ENCODE results near the gene AUTS2. TPM values are rescaled to one million over a fixed set of nuclear protein-coding genes. Genes with fewer than 3 reads are reported as not detected.

Gene AUTS2
- total RNA-seq, 1 experiment from 2014 or later, result 42.1 TPM

GRCh38 chr7:70752794-70753241, 1154.5 kb downstream of the AUTS2 start:
- TF ChIP-seq CTCF (conservative IDR thresholded peaks at IDR 0.05; ENCODE audit: low read depth, low read length), result no peak
- TF ChIP-seq EZH2 (IDR thresholded peaks at IDR 0.05; ENCODE audit: borderline replicate concordance, low read depth, low read length, poor library complexity, severe bottlenecking), result no peak
- no peaks in the 10 kb centered on the region for H3K9me3 ChIP-seq (ENCODE audit: low read depth, low read length, poor library complexity, severe bottlenecking)
- intact Hi-C loops (cut with micrococcal nuclease; ENCODE audit: unreplicated experiment), result no loop called here
- H3K27me3 ChIP-seq (replicated peaks; ENCODE audit: insufficient read depth, low read depth, low read length, poor library complexity), result no peaks in the 10 kb centered on the region
- DNase-seq (ENCODE audit: low spot score), result no peak
- no TSS peak for BruUV-seq (replicated peaks)
- no peaks in the 10 kb centered on the region for H3K4me1 ChIP-seq (ENCODE audit: insufficient read depth, low read length, poor library complexity, severe bottlenecking)
- no peaks in the 10 kb centered on the region for H3K36me3 ChIP-seq (ENCODE audit: insufficient read depth, low read length, poor library complexity, severe bottlenecking)
- ChIA-PET POLR2A (ENCODE audit: low non-redundant PET) (no interaction called here), CTCF (no interaction called here)
- no peak overlapping the region for H3K4me3 ChIP-seq (ENCODE audit: low read depth, low read length, poor library complexity, severe bottlenecking)
- no peak overlapping the region for H3K27ac ChIP-seq (ENCODE audit: low read depth, low read length, poor library complexity, severe bottlenecking)

DNA sequence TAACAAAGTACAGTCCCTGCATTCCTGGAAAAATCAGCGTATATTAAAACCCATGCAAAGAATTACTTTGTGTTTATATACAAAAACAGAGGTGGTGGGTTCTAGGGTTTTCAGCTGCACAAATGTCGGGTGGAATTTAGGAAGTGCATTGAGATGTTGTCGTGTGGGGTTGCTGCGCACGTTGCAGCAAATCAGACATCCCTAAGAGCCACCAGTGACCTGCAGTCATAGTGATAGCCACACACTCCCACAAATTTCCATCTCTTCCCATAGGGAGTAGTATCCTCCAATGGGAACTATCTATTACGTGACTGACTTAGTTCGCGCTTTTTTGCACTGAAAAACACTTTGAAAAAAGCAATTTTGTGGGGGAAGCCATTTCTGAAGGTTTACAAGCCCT, 1158.5 kb downstream of the AUTS2 start:
- TF ChIP-seq EZH2 (IDR thresholded peaks at IDR 0.05; ENCODE audit: borderline replicate concordance, low read depth, low read length, poor library complexity, severe bottlenecking) (no peak), CTCF (conservative IDR thresholded peaks at IDR 0.05; ENCODE audit: low read depth, low read length) (no peak)

GRCh38 chr7:70758646-70759045, 1160.4 kb downstream of the AUTS2 start:
- CTCF ChIA-PET, result interaction anchor here (0.6 kb wide), 1 partner anchor 670 kb away, joined by 6 read pairs; no protein-coding TSS in a partner anchor
- H3K4me3 ChIP-seq (ENCODE audit: low read depth, low read length, poor library complexity, severe bottlenecking), result no peak overlapping the region
- no peak for TF ChIP-seq EZH2 (IDR thresholded peaks at IDR 0.05; ENCODE audit: borderline replicate concordance, low read depth, low read length, poor library complexity, severe bottlenecking)
- no peaks in the 10 kb centered on the region for H3K27me3 ChIP-seq (replicated peaks; ENCODE audit: insufficient read depth, low read depth, low read length, poor library complexity)
- no peaks in the 10 kb centered on the region for H3K4me1 ChIP-seq (ENCODE audit: insufficient read depth, low read length, poor library complexity, severe bottlenecking)
- POLR2A ChIA-PET (ENCODE audit: low non-redundant PET), result no interaction called here
- no peaks in the 10 kb centered on the region for H3K9me3 ChIP-seq (ENCODE audit: low read depth, low read length, poor library complexity, severe bottlenecking)
- H3K36me3 ChIP-seq (ENCODE audit: insufficient read depth, low read length, poor library complexity, severe bottlenecking), result no peaks in the 10 kb centered on the region
- peak; percentile 10 for DNase-seq (ENCODE audit: low spot score)
- no peak overlapping the region for H3K27ac ChIP-seq (ENCODE audit: low read depth, low read length, poor library complexity, severe bottlenecking)
- intact Hi-C loops (cut with micrococcal nuclease; ENCODE audit: unreplicated experiment), result no loop called here
- no TSS peak for BruUV-seq (replicated peaks)

More for the DNA sequence above, 1158.5 kb downstream of the AUTS2 start:
- H3K36me3 ChIP-seq (ENCODE audit: insufficient read depth, low read length, poor library complexity, severe bottlenecking), result no peaks in the 10 kb centered on the region
- no TSS peak for BruUV-seq (replicated peaks)
- CTCF ChIA-PET, result no interaction called here
- H3K4me3 ChIP-seq (ENCODE audit: low read depth, low read length, poor library complexity, severe bottlenecking), result no peak overlapping the region
- no peak for DNase-seq (ENCODE audit: low spot score)
- intact Hi-C loops (cut with micrococcal nuclease; ENCODE audit: unreplicated experiment), result no loop called here
- POLR2A ChIA-PET (ENCODE audit: low non-redundant PET), result no interaction called here
- H3K4me1 ChIP-seq (ENCODE audit: insufficient read depth, low read length, poor library complexity, severe bottlenecking), result no peaks in the 10 kb centered on the region
- H3K9me3 ChIP-seq (ENCODE audit: low read depth, low read length, poor library complexity, severe bottlenecking), result no peaks in the 10 kb centered on the region
- no peaks in the 10 kb centered on the region for H3K27me3 ChIP-seq (replicated peaks; ENCODE audit: insufficient read depth, low read depth, low read length, poor library complexity)
- H3K27ac ChIP-seq (ENCODE audit: low read depth, low read length, poor library complexity, severe bottlenecking), result no peak overlapping the region

- no peak overlapping the region for H3K4me3 ChIP-seq (ENCODE audit: low read depth, low read length, poor library complexity, severe bottlenecking)
- DNase-seq (ENCODE audit: low spot score), result no peak
- POLR2A ChIA-PET (ENCODE audit: low non-redundant PET), result no interaction called here
- intact Hi-C loops (cut with micrococcal nuclease; ENCODE audit: unreplicated experiment), result no loop called here
- no peaks in the 10 kb centered on the region for H3K36me3 ChIP-seq (ENCODE audit: insufficient read depth, low read length, poor library complexity, severe bottlenecking)
- no peaks in the 10 kb centered on the region for H3K27me3 ChIP-seq (replicated peaks; ENCODE audit: insufficient read depth, low read depth, low read length, poor library complexity)
- H3K4me1 ChIP-seq (ENCODE audit: insufficient read depth, low read length, poor library complexity, severe bottlenecking), result no peaks in the 10 kb centered on the region
- TF ChIP-seq EZH2 (IDR thresholded peaks at IDR 0.05; ENCODE audit: borderline replicate concordance, low read depth, low read length, poor library complexity, severe bottlenecking) (no peak), CTCF (conservative IDR thresholded peaks at IDR 0.05; ENCODE audit: low read depth, low read length) (no peak)
- no peak overlapping the region for H3K27ac ChIP-seq (ENCODE audit: low read depth, low read length, poor library complexity, severe bottlenecking)
- BruUV-seq (replicated peaks), result no TSS peak
- CTCF ChIA-PET, result no interaction called here
- no peaks in the 10 kb centered on the region for H3K9me3 ChIP-seq (ENCODE audit: low read depth, low read length, poor library complexity, severe bottlenecking)
Measured at GRCh38 chr7:70759674-70760073, 1161.4 kb downstream of the AUTS2 start.

All from A673 (cell line).